Measurements from ENCODE around the gene ACACA. TPM values are rescaled to one million over a fixed set of nuclear protein-coding genes. Genes with fewer than 3 reads are reported as not detected.

ACACA gene
- total RNA-seq, 2 donors from 2014 or later: 28.1 to 49.6 TPM

- intact Hi-C loops (cut with DNase I): no loop called here
- peak in 1 of 2 donors; percentile 70 for ATAC-seq
- DNase-seq: peak; percentile 37
These were observed 339.0 kb downstream of the ACACA start for GRCh38 chr17:37067555-37068111.

DNA sequence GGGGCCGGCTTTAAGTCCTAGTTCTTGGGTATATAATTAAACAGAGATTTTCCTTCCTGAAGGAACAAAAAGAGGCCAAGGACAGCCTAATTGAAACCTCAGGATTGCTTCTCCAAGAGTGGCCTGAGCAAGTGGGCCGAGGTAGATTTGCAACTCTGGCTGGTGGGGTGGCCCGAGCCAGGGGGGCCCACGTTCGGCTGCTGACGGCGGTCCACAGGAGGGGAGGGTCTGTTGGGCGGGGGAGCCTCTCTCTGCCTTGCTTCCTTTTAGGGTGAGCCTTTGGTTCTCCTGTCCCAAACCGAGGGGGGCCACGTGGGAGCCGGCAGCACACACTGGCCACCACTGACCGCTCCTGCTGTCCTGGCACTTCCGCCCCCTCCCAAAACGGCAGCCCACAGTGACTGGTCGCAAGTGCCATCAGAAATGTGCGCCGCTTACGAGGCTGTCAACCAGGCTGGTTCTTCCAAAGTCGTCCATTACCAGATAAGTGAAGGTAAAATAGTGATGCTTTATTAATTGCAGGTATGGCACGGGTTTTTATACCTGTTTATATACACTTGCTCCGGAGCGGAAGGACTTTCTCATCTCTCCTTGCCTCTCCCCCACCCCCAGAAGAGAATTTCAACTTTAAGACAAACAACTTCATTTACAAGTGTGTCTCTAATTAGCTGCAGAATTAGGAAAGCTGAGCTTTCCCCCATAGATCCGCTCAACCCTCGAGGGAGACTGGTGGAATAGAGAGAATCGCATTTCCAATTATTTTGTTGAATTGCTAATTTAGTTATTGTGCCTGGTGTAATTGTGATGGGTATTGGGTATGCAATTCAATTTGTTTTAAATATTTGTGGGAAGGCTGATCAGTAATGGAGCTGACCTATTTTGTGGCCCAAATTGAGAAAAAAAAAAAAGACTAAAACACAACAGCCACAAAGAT is 340.0 kb downstream of the ACACA start:
- no peak for ATAC-seq
- no peak for DNase-seq
- intact Hi-C loops (cut with DNase I): no loop called here

DNA sequence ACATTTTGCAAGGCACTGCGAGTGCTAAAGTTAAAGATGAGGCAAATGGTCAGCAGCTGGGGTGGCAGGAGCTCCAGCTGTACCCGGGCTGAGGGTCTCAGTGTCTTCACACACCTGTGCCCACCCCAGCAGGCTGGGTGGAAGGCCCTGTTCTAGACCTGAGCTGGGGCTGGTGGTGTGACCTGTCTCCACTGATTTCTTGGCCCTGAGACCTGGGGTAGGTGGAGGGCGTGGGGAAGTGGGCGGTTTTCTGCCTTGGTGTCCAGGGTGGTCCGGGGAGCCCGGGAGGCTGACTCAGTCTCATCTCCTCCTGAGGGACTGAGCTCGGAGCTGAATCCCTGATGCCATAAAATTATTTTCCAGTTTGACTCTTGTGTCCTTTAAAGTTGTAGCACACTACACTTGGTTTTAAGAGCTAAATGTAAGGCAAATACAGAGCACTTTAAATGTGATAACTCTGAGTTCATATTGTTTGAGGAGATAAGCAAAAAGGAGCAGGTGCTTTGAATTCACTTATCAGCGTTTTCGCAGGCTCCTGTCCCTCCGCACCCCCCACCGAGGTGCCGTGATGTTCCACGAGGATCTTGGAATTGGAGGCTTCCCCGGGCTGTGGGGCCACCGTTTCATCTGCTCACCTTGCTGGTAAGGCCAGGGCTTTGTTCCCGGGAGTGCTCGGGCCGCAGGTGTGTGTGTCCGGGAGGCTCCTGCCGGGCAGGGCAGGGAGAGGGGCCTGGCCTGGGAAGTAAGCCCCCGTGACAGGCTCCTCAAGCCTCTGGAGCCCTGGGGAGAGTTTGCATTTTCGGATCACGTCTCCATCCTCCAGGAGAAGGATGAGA is 340.9 kb downstream of the ACACA start:
- ATAC-seq (no peak), DNase-seq (no peak)
- intact Hi-C loops (cut with DNase I): no loop called here

DNA sequence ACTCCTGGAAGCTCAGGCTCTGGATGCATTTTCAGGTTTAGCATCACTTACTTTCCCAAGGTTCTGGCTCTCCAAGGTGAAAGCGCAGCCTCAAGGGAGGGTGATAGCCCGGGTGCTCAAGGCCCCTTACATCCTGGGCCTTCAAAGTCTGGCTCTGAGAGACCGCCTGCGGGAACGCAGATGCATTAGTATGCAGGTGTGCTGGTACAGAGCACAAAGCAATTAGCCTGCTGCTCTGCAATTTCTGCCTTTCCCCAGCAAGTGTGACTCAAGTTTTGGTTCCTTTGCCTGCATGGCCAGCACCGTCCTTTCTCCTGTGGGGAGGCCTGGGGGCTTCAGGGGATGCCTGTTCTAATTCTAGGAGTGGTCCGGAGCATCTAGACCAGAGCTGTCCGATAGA is 341.7 kb downstream of the ACACA start:
- intact Hi-C loops (cut with DNase I): no loop called here
- DNase-seq (no peak), ATAC-seq (no peak)

DNA sequence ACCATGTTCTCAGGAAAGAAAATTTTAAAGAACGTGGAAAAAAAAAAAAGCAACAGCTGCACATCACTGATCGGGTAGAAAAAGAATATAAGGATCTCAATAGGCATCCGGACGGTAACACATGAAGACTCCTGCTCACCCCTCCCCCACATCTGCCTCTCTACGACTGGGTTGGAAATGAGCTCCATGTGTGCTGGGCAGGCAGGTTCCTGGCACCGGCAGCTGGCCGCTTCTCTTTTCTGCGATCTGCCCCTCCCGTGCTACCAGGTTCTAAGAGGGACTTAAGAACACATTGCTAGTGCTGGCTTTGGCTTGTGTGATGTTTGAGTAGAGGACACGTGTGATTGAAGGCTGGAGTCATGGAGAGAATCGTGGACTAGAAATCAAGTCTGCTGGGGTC is 342.4 kb downstream of the ACACA start:
- intact Hi-C loops (cut with DNase I): no loop called here
- DNase-seq (no peak), ATAC-seq (no peak)

- DNase-seq (no peak), ATAC-seq (no peak)
- intact Hi-C loops (cut with DNase I): no loop called here
These were observed 344.6 kb downstream of the ACACA start for GRCh38 chr17:37062021-37062420.

- DNase-seq (no peak), ATAC-seq (no peak)
- intact Hi-C loops (cut with DNase I): no loop called here
These were observed 345.7 kb downstream of the ACACA start for GRCh38 chr17:37060928-37061327.

- ATAC-seq: no peak
- no peak for DNase-seq
- intact Hi-C loops (cut with DNase I): no loop called here
These were observed 346.5 kb downstream of the ACACA start for GRCh38 chr17:37060094-37060493.

DNA sequence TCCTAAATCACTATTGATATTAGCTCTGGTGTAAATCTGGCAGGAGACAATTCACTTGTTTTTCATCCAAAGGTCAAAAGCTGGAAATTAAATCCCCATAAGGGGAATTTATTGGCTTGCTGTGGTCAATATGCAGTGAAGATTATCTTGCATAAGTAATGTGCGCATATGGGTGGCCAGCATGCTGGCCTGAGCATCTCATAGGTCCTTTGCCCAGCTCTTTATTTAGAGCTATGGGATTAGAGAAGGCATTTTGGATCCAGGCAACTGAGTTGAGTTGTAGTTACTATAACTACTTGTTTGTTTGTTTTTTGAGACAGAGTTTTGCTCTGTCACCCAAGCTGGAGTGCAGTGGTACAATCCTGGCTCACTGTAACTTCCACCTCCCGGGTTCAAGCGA is 347.1 kb downstream of the ACACA start:
- ATAC-seq (no peak), DNase-seq (no peak)
- intact Hi-C loops (cut with DNase I): no loop called here

GRCh38 chr17:37056622-37057021 is 350.0 kb downstream of the ACACA start:
- intact Hi-C loops (cut with DNase I): no loop called here
- no peak for DNase-seq
- ATAC-seq: no peak

- DNase-seq (no peak), ATAC-seq (no peak)
- intact Hi-C loops (cut with DNase I): no loop called here
These were observed 351.7 kb downstream of the ACACA start for GRCh38 chr17:37054894-37055293.

DNA sequence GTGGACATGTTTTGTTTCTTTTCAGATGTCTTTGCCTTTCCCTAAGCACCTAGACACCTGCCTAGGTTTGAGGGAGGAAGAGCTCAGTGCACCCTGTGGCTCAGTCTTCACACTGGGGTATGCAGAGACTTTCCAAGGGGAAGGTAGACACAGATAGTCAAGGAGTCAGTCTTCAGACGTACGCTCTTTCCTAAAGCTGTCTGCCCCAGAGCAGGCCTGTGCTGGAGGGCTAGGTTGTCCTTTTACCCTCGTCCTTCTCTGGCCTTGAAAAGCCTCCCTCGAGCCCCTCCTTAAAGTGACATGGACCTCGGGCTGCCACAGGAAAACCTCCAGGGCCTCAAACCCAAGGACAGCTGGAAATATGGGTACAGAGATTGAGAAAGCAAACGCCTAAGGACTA is 354.2 kb downstream of the ACACA start:
- no peak for DNase-seq
- ATAC-seq: no peak
- intact Hi-C loops (cut with DNase I): no loop called here

- intact Hi-C loops (cut with DNase I): no loop called here
- ATAC-seq (no peak), DNase-seq (no peak)
These were observed 354.8 kb downstream of the ACACA start for GRCh38 chr17:37051833-37052232.

GRCh38 chr17:37051381-37051780 is 355.3 kb downstream of the ACACA start:
- ATAC-seq: no peak
- intact Hi-C loops (cut with DNase I): no loop called here
- no peak for DNase-seq

DNA sequence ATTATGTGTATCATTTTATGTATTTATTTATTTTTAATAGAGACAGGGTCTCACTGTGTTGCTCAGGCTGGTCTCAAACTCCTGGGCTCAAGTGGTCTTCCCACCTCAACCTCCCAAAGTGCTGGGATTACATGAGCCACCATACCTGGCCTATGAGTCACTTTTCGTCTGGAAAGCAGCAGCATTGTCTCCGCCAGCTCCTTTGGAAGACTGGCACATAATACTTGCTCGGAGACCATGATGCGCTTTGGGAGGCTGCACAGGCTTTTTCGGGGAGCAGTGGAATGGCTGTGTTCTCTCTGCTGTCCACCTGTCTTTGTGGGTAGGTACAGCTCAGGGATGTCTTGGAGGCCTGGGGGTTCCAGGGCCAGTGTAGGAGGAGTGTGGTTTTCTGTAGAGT is 355.7 kb downstream of the ACACA start:
- DNase-seq (no peak), ATAC-seq (no peak)
- intact Hi-C loops (cut with DNase I): no loop called here

DNA sequence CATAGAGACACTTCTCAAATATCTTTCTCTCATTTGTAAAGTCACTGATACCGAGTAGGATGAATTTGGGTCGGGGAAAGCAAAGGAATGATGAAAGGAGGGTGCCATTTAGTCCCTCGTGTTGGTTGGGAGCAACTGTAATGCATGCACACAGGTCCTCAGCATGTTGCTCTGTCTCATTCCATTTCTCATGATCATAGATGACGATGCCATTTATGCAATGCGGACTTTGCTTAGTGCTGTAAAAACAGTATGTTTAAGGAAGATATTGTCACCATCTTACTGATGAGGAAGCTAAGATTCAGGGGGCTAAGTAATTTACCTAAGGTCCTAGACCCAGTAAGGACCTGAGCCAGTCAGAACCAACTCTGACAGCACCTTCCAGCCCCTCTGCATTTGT is 357.8 kb downstream of the ACACA start:
- ATAC-seq: no peak
- intact Hi-C loops (cut with DNase I): loop anchor here in 1 of 2 donors (5.0 kb wide), 1 partner anchor 417 kb away; no protein-coding TSS in a partner anchor
- DNase-seq: no peak

DNA sequence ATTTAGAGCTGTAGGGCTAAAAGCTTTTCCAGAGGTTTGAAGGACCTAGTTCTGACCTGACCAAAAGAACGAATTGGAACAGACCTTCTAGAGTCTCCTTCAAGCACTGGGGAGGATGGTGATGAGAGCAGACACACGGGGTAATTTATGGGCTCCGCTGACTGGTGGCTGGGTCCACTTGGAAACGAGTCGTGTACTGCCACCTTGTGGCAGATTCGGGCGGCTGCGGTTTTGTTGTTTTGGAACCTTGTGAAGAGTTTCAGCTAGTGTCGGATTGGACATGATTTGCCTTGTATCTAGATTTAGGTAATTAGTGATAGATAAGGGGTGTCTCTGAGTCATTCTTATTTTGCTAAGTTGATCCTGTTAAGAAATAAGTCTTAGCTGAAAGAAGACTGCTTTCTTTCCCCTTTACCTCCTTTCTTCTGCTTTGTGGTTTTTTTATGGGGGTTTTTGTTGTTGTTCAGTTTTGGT is 359.0 kb downstream of the ACACA start:
- DNase-seq (peak; percentile 75), ATAC-seq (peak; percentile 80 to 81)
- intact Hi-C loops (cut with DNase I): loop anchor here (2.0 to 5.0 kb wide), 2 partner anchors 415 to 419 kb away; no protein-coding TSS in a partner anchor

DNA sequence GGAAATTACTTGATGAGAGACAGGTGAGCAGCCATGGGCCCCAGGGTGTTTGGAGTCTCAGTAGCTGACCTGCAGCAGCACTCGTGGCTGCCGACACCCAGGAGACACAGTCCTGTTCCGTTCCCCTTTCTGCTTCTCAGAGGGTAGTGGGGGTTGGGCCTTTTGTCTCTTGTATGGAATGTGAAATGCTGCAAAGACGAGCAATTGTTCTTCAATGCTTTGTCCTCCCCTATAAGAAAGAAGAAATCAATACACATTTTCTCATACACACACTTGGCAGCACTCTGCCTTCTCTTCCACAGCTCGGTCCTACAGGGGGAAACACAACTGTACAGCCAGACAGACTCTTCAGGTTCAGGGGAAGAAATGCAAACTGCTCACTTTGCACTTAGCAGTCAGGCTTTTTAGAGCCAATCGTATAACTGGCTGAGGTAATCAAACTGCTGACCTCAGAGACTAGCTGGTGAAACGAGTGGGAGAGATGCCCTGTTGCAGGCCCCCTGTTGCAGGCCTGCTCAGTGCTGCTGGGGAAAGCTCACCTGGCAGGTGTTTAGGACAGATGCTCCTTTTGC is 361.2 kb downstream of the ACACA start:
- DNase-seq (no peak), ATAC-seq (no peak)
- intact Hi-C loops (cut with DNase I): loop anchor here in 1 of 2 donors (5.0 kb wide), 1 partner anchor 413 kb away; no protein-coding TSS in a partner anchor

DNA sequence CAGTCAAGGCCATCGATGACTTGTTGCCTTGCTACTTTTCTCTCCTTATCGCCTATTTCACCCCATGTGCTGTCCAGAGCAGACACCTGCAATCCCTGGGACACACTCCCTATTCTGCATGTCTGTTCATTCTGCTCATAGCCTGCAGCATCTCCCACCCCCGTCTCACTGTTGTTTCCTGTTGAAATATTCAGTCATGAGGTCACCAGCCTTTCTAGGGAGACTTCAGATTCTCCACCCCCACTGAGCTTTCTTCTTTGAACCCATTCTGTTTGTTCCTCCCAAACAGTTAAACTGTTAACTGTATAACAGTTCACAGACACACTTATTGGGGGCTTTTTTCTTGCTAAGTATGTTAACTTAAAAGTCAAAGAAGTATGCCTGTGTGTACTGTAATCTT is 363.4 kb downstream of the ACACA start:
- no peak for ATAC-seq
- intact Hi-C loops (cut with DNase I): no loop called here
- DNase-seq: no peak
